Measurements from ENCODE around the gene YTHDF1.
"Not testable (repeated sequence)": the region's sequence is repeated elsewhere in the genome, so short reads cannot be mapped to it uniquely, and the experiment has no call there.

The YTHDF1 gene

DNA sequence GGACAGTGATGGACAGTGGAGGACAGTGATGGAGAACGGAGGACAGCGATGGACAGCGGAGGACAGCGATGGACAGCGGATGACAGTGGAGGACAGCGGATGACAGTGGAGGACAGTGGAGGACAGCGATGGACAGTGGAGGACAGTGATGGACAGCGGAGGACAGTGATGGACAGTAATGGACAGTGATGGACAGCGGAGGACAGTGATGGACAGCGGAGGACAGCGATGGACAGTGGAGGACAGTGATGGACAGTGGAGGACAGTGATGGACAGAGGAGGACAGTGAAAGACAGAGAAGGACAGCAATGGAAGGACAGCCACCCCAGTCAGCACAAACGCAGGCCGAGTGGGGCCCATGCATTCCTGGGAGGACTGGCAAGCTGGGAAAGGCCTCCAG, 41.7 kb upstream of the YTHDF1 start:
- no peaks in the 10 kb centered on the region for H3K36me3 ChIP-seq (ENCODE audit: control insufficient read depth, insufficient read depth, low read length)
- H3K9me3 ChIP-seq (ENCODE audit: control insufficient read depth, low read length) = no peaks in the 10 kb centered on the region
- H3K4me3 ChIP-seq (ENCODE audit: insufficient read depth, low read depth, low read length) = no peak overlapping the region
- no peak overlapping the region for H3K27ac ChIP-seq (ENCODE audit: insufficient read depth, low read depth, low read length, poor library complexity, severe bottlenecking)
- 95% methylated on average over 13 of the region's 13 CpGs for WGBS, 2 experiments
- H3K4me1 ChIP-seq (ENCODE audit: control insufficient read depth, insufficient read depth, low read length) = peaks cover 26% of the 10 kb centered on the region
- H3K27me3 ChIP-seq (ENCODE audit: control insufficient read depth, insufficient read depth, low read length, poor library complexity, severe bottlenecking) = peaks cover 26% of the 10 kb centered on the region

DNA sequence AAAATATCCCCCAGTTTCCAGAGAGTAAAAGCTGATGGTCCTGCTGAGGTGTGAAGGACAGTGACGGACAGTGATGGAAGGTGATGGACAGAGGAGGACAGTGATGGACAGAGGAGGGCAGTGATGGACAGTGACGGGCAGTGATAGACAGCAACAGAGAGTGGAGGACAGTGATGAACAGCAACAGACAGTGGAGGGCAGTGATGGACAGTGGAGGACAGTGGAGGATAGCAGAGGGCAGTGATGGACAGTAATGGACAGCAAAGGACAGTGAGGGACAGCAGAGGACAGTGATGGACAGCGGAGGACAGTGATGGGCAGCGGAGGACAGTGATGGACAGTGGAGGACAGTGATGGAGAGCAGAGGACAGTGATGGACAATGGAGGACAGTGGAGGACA, 41.0 kb upstream of the YTHDF1 start:
- peaks cover 32% of the 10 kb centered on the region for H3K4me1 ChIP-seq (ENCODE audit: control insufficient read depth, insufficient read depth, low read length)
- no peaks in the 10 kb centered on the region for H3K36me3 ChIP-seq (ENCODE audit: control insufficient read depth, insufficient read depth, low read length)
- no peak overlapping the region for H3K27ac ChIP-seq (ENCODE audit: insufficient read depth, low read depth, low read length, poor library complexity, severe bottlenecking)
- H3K27me3 ChIP-seq (ENCODE audit: control insufficient read depth, insufficient read depth, low read length, poor library complexity, severe bottlenecking) = peaks cover 27% of the 10 kb centered on the region
- no peak overlapping the region for H3K4me3 ChIP-seq (ENCODE audit: insufficient read depth, low read depth, low read length)
- H3K9me3 ChIP-seq (ENCODE audit: control insufficient read depth, low read length) = no peaks in the 10 kb centered on the region
- WGBS, 2 experiments = 95 to 98% methylated on average over 4 of the region's 4 CpGs

DNA sequence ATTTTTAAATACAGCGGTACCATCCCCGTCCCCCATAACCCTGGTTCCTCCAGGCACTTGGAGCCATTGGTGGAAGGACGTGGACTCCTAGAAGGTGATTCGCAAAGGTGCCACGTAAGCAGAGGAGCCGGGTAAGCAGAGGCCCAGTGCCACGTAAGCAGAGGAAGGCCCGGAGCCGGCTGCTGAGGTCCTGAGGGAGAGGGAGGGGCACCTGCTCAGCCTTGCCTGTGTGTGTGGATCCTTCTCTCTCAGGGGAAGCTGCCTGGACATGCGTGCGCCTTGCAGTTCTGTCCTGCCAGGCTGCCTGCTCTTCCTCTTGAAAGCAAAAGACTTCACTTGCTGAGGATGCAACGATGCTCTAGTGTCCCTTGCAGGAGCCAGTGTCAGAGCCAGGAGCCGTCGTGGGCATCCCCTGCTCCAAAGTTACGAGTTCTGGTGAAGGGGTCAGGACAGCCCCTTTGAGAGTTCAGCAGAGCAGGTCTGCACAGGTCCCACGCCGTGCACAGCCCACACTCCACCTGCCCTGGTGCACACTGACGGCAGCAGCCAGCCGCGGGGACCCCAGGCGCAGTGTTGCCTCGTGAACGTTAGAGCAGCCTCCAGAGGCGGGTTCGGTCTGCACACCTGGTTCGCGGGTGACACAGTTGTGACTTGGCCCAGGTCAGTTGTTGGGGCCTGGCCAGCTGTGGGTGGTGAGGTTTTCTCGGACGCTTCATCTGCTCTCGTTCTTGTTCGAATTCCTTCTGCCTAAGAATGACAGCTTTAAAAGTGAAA, 40.2 kb upstream of the YTHDF1 start:
- WGBS, 2 experiments = 82 to 84% methylated on average over 31 of the region's 31 CpGs
- Histone ChIP-seq H3K9me3 (ENCODE audit: control insufficient read depth, low read length) (no peaks in the 10 kb centered on the region), H3K27ac (ENCODE audit: insufficient read depth, low read depth, low read length, poor library complexity, severe bottlenecking) (no peak overlapping the region), H3K27me3 (ENCODE audit: control insufficient read depth, insufficient read depth, low read length, poor library complexity, severe bottlenecking) (peaks cover 27% of the 10 kb centered on the region), H3K4me3 (ENCODE audit: insufficient read depth, low read depth, low read length) (no peak overlapping the region), H3K36me3 (ENCODE audit: control insufficient read depth, insufficient read depth, low read length) (no peaks in the 10 kb centered on the region), H3K4me1 (ENCODE audit: control insufficient read depth, insufficient read depth, low read length) (peaks cover 25% of the 10 kb centered on the region)

DNA sequence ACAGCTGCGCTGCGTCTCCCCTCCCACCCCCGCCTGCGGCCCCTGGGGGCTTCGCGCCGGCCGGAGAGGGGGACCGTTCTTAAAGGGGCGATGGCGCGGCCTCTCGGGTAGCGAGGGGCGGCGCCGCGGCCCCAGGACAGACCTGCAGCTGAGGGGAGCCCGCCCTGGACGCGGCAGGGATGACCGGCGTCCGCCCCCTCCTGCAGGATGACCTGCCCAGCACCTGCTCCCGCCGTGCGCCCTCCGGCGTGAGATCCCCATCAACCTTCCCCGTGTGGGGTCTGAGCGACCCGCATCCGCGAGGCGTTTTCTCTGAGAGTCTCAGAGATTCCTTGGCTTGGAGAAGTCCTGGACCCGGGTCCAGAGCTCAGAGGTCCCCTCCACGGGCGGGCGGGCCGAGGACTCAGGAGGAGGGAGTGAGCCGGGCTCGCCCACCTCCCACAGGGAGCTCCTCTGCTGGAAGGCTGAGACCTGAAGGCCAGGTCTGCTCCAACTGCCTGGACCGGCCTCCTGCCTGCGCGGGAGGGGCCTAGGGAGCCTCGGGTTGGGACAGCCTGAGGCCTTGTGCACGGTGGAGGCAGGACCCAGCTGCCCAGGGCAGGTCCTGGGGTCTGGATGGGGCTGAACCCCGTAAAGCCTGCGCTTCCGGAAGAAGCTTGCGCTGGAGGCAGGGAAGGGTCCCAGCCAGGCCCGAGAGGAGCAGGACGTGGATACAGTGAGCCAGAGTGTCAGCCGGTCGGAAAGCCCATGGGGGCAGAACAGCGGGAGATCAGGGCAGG, 38.9 kb upstream of the YTHDF1 start:
- H3K27ac ChIP-seq (ENCODE audit: insufficient read depth, low read depth, low read length, poor library complexity, severe bottlenecking) = no peak overlapping the region
- H3K9me3 ChIP-seq (ENCODE audit: control insufficient read depth, low read length) = no peaks in the 10 kb centered on the region
- peaks cover 18% of the 10 kb centered on the region for H3K4me1 ChIP-seq (ENCODE audit: control insufficient read depth, insufficient read depth, low read length)
- H3K4me3 ChIP-seq (ENCODE audit: insufficient read depth, low read depth, low read length) = peak overlapping the region; percentile 43
- WGBS, 2 experiments = 5% methylated on average over 56 of the region's 56 CpGs
- H3K36me3 ChIP-seq (ENCODE audit: control insufficient read depth, insufficient read depth, low read length) = no peaks in the 10 kb centered on the region
- peaks cover 27% of the 10 kb centered on the region for H3K27me3 ChIP-seq (ENCODE audit: control insufficient read depth, insufficient read depth, low read length, poor library complexity, severe bottlenecking)

DNA sequence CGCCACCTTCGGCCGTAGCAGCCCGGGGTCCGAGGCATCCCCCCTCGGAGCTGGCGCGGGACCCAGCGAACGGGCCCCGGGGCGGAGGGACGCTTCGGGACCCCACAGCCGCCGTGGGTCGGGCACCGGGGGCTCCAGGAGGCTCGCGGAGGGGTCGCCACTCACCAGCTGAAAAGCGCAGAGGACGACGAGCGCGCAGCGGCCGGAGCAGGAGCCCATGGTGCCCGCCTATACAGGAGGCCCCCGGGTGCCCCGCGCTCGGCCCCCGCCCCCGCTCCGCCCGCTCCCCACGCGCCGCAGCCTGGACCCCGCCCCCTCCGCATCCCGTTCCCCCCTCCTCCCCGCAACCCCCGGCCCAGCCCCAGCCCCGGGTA, 38.3 kb upstream of the YTHDF1 start, which contains the start of gene NKAIN4:
Gene NKAIN4 (minus strand): TSS at position 232 of the 374 bp plus-strand sequence. CDS start 13 bp downstream, at position 219.
- WGBS, 2 experiments = 0% methylated on average over 31 to 43 of the region's 46 CpGs
- H3K9me3 ChIP-seq (ENCODE audit: control insufficient read depth, low read length) = no peaks in the 10 kb centered on the region
- H3K4me1 ChIP-seq (ENCODE audit: control insufficient read depth, insufficient read depth, low read length) = peaks cover 18% of the 10 kb centered on the region
- no peak within 1 kb of the TSS for H3K27ac ChIP-seq (ENCODE audit: insufficient read depth, low read depth, low read length, poor library complexity, severe bottlenecking)
- peak within 1 kb of the TSS; percentile 43 for H3K4me3 ChIP-seq (ENCODE audit: insufficient read depth, low read depth, low read length)
- no peaks in the 10 kb centered on the region for H3K36me3 ChIP-seq (ENCODE audit: control insufficient read depth, insufficient read depth, low read length)
- H3K27me3 ChIP-seq (ENCODE audit: control insufficient read depth, insufficient read depth, low read length, poor library complexity, severe bottlenecking) = peaks cover 27% of the 10 kb centered on the region

DNA sequence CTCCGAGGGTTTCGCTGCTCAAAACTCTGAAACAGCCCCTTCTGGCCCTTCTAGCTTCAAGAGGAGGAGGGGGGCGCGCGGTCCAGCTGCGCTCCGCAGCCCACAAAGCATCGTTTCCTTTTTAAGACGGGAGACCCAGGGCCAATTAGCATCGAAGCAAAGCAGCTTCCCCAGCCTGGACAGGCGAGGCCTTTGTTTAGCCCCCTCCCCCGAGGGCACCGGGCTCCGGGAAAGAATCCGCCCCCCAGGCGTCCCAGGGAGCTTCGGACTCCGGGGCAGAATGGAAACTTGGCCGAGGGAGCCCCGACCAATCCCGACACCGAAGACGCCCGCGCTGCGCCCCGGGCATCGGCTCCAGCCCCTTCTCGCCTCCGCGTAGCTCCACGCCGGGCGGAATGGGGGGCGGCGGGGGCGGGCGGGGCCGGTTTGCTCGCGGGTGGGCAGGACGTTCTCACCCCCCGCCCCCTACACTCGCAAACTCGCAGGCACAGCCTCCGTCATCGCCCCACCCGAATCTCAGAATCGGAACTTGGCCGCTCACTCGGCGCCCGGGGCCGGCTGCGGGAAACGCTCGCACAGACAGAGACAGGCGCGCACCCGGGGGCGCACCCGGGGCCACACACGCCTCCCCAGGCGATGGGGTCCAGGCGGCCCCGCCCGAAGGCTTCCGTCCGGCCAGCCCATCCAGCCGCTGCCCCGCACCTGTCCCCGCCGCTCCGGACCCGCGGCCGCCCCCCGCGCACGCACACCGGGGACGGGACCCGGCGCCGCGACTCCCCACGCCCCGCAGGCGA, 37.7 kb upstream of the YTHDF1 start:
- H3K4me3 ChIP-seq (ENCODE audit: insufficient read depth, low read depth, low read length) = peak overlapping the region; percentile 43
- peaks cover 27% of the 10 kb centered on the region for H3K27me3 ChIP-seq (ENCODE audit: control insufficient read depth, insufficient read depth, low read length, poor library complexity, severe bottlenecking)

DNA sequence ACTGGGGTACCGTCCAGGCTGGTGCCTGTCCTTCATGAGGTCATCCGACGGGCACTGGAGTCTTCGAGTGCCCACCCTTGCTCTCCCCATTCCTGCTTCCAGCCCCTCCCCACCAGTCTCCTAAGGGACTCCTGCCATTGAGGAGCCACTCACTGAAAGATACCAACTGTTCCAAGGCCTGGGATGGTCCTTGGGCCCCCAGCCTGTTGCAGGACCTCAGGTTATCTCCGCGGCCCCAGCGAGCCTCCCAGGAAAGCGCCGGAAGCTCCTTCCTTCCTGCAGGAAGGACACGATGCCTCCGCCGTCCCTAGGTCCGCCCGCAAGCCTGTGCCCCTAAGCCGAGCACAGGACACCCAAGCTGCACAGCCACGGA, 37.1 kb upstream of the YTHDF1 start:
- peaks cover 24% of the 10 kb centered on the region for H3K4me1 ChIP-seq (ENCODE audit: control insufficient read depth, insufficient read depth, low read length)

More for the DNA sequence above, 37.7 kb upstream of the YTHDF1 start:
- Histone ChIP-seq H3K36me3 (ENCODE audit: control insufficient read depth, insufficient read depth, low read length) (no peaks in the 10 kb centered on the region), H3K9me3 (ENCODE audit: control insufficient read depth, low read length) (no peaks in the 10 kb centered on the region), H3K4me1 (ENCODE audit: control insufficient read depth, insufficient read depth, low read length) (peaks cover 19% of the 10 kb centered on the region), H3K27ac (ENCODE audit: insufficient read depth, low read depth, low read length, poor library complexity, severe bottlenecking) (no peak overlapping the region)
- WGBS, 2 experiments = 0% methylated on average over 89 of the region's 89 CpGs

DNA sequence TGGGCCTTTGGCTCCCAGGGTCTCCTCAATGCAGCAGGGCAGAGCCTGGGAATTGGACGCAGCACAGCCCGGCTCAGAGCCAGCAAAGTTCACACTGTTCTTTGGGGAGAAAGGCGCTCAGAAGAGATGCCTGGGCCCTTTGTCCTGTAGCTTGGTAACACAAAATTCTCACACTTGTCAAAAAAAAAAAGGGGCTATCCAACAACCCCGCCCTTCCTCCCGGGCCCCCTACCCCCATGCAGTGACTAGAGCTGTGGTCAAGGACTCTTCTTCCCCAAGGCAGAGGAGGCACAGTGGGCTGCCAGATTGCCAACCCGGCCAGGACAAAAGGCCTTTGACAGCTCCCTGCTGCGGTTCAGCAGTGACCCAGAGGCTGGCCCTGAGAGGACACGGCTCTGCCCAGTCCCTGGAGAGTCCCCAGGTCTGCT, 36.4 kb upstream of the YTHDF1 start:
- Histone ChIP-seq H3K9me3 (ENCODE audit: control insufficient read depth, low read length) (no peaks in the 10 kb centered on the region), H3K36me3 (ENCODE audit: control insufficient read depth, insufficient read depth, low read length) (no peaks in the 10 kb centered on the region), H3K4me3 (ENCODE audit: insufficient read depth, low read depth, low read length) (no peak overlapping the region), H3K27ac (ENCODE audit: insufficient read depth, low read depth, low read length, poor library complexity, severe bottlenecking) (peak overlapping the region; percentile 19), H3K4me1 (ENCODE audit: control insufficient read depth, insufficient read depth, low read length) (peaks cover 32% of the 10 kb centered on the region), H3K27me3 (ENCODE audit: control insufficient read depth, insufficient read depth, low read length, poor library complexity, severe bottlenecking) (peaks cover 27% of the 10 kb centered on the region)
- 25 to 29% methylated on average over 8 of the region's 8 CpGs for WGBS, 2 experiments

More for the DNA sequence above, 37.1 kb upstream of the YTHDF1 start:
- Histone ChIP-seq H3K27me3 (ENCODE audit: control insufficient read depth, insufficient read depth, low read length, poor library complexity, severe bottlenecking) (peaks cover 27% of the 10 kb centered on the region), H3K27ac (ENCODE audit: insufficient read depth, low read depth, low read length, poor library complexity, severe bottlenecking) (no peak overlapping the region), H3K9me3 (ENCODE audit: control insufficient read depth, low read length) (no peaks in the 10 kb centered on the region), H3K4me3 (ENCODE audit: insufficient read depth, low read depth, low read length) (peak overlapping the region; percentile 43), H3K36me3 (ENCODE audit: control insufficient read depth, insufficient read depth, low read length) (no peaks in the 10 kb centered on the region)
- WGBS, 2 experiments = 17% methylated on average over 16 of the region's 16 CpGs

DNA sequence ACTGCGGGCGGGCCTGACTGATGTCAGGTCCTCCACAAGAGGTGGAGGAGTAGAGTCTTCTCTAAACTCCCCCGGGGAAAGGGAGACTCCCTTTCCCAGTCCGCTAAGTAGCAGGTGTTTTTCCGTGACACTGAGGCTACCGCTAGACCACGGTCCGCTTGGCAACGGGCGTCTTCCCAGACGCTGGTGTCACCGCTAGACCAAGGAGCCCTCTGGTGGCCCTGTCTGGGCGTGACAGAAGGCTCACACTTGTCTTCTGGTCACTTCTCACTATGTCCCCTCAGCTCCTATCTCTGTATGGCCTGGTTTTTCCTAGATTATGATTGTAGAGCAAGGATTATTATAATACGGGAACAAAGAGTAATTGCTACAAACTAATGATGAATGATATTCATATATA, 35.4 kb upstream of the YTHDF1 start:
- H3K27me3 ChIP-seq (ENCODE audit: control insufficient read depth, insufficient read depth, low read length, poor library complexity, severe bottlenecking) = peaks cover 27% of the 10 kb centered on the region
- not testable (repeated sequence) for H3K4me3 ChIP-seq (ENCODE audit: insufficient read depth, low read depth, low read length); H3K9me3 ChIP-seq (ENCODE audit: control insufficient read depth, low read length); H3K36me3 ChIP-seq (ENCODE audit: control insufficient read depth, insufficient read depth, low read length); H3K27ac ChIP-seq (ENCODE audit: insufficient read depth, low read depth, low read length, poor library complexity, severe bottlenecking)
- 40 to 52% methylated on average over 12 to 13 of the region's 14 CpGs for WGBS, 2 experiments
- peaks cover 34% of the 10 kb centered on the region for H3K4me1 ChIP-seq (ENCODE audit: control insufficient read depth, insufficient read depth, low read length)

DNA sequence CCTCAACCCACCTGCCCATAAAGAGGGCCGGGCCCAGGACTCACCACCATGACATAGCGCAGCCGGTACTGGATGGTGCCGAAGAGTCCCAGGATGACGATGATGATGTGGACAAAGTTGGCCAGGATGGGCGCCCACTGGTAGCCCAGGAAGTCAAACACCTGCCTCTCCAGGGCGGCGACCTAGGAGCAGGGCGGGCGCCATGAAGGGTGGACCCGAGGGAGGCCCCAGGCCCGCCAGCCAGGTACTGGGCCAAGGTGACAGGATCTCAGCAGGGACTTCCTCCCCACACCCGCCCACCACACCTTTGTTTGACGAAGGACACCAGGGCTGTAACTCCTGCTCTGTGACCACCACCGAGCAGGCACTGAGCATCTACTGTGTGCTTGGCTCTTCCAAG, 34.0 kb upstream of the YTHDF1 start:
- H3K27ac ChIP-seq (ENCODE audit: insufficient read depth, low read depth, low read length, poor library complexity, severe bottlenecking) = no peak overlapping the region
- WGBS, 2 experiments = 94 to 96% methylated on average over 15 of the region's 15 CpGs
- peaks cover 32% of the 10 kb centered on the region for H3K4me1 ChIP-seq (ENCODE audit: control insufficient read depth, insufficient read depth, low read length)

More for the DNA sequence above, 34.0 kb upstream of the YTHDF1 start:
- no peak overlapping the region for H3K4me3 ChIP-seq (ENCODE audit: insufficient read depth, low read depth, low read length)
- H3K9me3 ChIP-seq (ENCODE audit: control insufficient read depth, low read length) = no peaks in the 10 kb centered on the region
- no peaks in the 10 kb centered on the region for H3K36me3 ChIP-seq (ENCODE audit: control insufficient read depth, insufficient read depth, low read length)
- H3K27me3 ChIP-seq (ENCODE audit: control insufficient read depth, insufficient read depth, low read length, poor library complexity, severe bottlenecking) = peaks cover 23% of the 10 kb centered on the region
